Lung (tissue), 12 donors: Measurements from ENCODE around the gene PDGFD. TPM values are rescaled to one million over a fixed set of nuclear protein-coding genes. Genes with fewer than 3 reads are reported as not detected.

Source experiments
- ATAC-seq: fragments of 200-7000 bp; cut with Tn5 transposase; one replicate; pipeline ENCODE4 v1.9.1; 2020; ENCODE audit warnings: moderate number of reproducible peaks; ENCODE audit not compliant: insufficient read depth, low FRiP score
- DNase-seq, 3 donors: peaks; one replicate each; pipeline ENCODE4 v3.0.0-alpha.2; 2013 to 2017
- H3K27ac ChIP-seq, 2 donors: one replicate each; pipeline ENCODE4 v1.5.1; 2013; ENCODE audit warnings: mild to moderate bottlenecking in 2 of 2, moderate library complexity in 2 of 2, control low read depth in 1 of 2, inconsistent platforms in 1 of 2, low read depth in 1 of 2, low read length in 1 of 2
- H3K27me3 ChIP-seq, 3 donors: one replicate each; pipeline ENCODE4 v1.5.1; 2013; ENCODE audit warnings: low read length in 2 of 3; ENCODE audit not compliant: control insufficient read depth in 3 of 3, insufficient read depth in 3 of 3
- H3K36me3 ChIP-seq, 4 donors: one replicate each; pipeline ENCODE4 v1.5.1; 2013; ENCODE audit warnings: low read length in 4 of 4, mild to moderate bottlenecking in 1 of 4, moderate library complexity in 1 of 4; ENCODE audit not compliant: control insufficient read depth in 4 of 4, insufficient read depth in 4 of 4
- H3K4me1 ChIP-seq, 5 donors: one replicate each; pipeline ENCODE4 v1.5.1; 2013; ENCODE audit warnings: low read length in 5 of 5, mild to moderate bottlenecking in 2 of 5, moderate library complexity in 1 of 5; ENCODE audit not compliant: control insufficient read depth in 5 of 5, insufficient read depth in 5 of 5
- H3K4me3 ChIP-seq: one replicate; pipeline ENCODE4 v1.5.1; 2013; ENCODE audit warnings: mild to moderate bottlenecking, control low read depth, moderate library complexity
- H3K9ac ChIP-seq, 2 donors: one replicate each; pipeline ENCODE4 v1.5.1; 2013; ENCODE audit warnings: low read length in 2 of 2, control low read depth in 1 of 2; ENCODE audit not compliant: insufficient read depth in 1 of 2
- H3K9me3 ChIP-seq, 4 donors: one replicate each; pipeline ENCODE4 v1.5.1; 2013; ENCODE audit warnings: low read length in 3 of 4, mild to moderate bottlenecking in 1 of 4, moderate library complexity in 1 of 4; ENCODE audit not compliant: control insufficient read depth in 4 of 4, insufficient read depth in 3 of 4
- CTCF ChIP-seq: IDR thresholded peaks from 2 replicates; pipeline ENCODE4 v1.5.1; 2012; ENCODE audit warnings: mild to moderate bottlenecking; ENCODE audit errors: control extremely low read depth, extremely low read depth
- whole genome bisulfite sequencing, 2 donors: extraction: QIAGEN DNeasy Blood & Tissue Kit; methylation state at CpG; one replicate each; pipeline ENCODE4 v1.1.7; 2013; 5-methylcytosine and 5-hydroxymethylcytosine counted together
- polyA plus RNA-seq, 2 donors: library from polyadenylated mRNA; stranded (reverse); fragments of 200-250 nt; gene quantifications; one replicate each; pipeline ENCODE4 v1.2.1, GENCODE V29; 2013
- total RNA-seq, 2 donors: library from RNA; depleted of rRNA in 1 of 2; stranded (reverse); fragments of >200 nt in 1 of 2; gene quantifications; one replicate each; pipeline ENCODE4 v1.2.1, GENCODE V29; 2014 to 2021
- donor health status: control.
- donor health status: control.
- donor health status: Bipolar disorder and iron deficiency.
- donor health status: healthy.
- donor health status: DM: yes; HTN: yes; CAD: no.

The PDGFD gene
- total and polyA plus RNA-seq, 4 donors, result 0.71 to 10.6 (median 1.4) TPM

DNA sequence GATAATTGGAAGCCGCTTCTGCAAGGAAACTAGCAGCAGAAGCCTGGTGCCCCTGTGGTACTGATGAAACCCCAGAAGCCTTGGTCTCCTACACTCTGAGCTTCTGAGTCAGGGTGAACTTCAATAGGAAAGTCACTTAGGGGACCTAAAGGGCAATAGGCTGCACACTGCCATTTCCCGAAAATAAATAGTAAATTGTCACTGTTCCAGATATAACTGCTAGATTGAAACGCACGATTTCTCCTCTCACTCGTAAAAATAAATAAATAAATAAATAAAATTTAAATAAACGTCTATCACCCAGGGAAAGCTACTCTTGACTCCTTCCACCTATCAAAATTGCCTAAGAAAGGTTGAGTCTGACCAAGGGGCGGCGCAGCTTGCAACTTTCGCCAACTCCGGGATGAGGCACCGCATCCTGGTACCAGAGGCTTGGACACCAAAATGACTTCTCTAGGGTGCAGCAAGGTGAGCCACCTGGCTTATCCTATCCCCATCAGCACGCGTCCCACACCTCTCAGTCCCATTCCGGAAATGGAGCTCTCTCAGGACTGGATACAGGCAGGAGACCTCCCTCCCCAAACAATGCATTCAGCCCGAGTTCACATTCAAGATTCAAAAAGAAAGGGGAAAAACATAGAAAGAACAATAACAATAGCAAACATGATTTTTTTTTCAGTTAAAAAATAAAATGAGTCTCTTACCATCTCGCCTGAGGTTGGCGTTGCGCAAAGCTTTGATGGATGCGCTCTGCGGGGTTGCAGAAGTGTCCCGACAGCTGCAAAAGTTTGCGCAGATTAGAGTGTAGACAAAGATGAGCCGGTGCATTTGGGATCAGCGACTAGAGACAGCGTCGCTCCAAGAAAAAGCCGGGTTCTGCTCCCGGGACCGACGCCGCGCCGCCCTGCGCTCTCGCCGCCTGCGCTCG, 583 bp downstream of the PDGFD start:
- DNase-seq, result peak in 2 of 3 donors; percentile 19 to 45
- H3K9ac ChIP-seq, result peak overlapping the region in 1 of 2 donors; percentile 59

GRCh38 chr11:104161751-104162450, 2.0 kb downstream of the PDGFD start:
- no peak for DNase-seq
- Histone ChIP-seq H3K36me3 (no peaks in the 10 kb centered on the region), H3K4me3 (no peak overlapping the region), H3K27ac (no peak overlapping the region), H3K9ac (no peak overlapping the region), H3K4me1 (peaks cover 0 to 11% (median 3%) of the 10 kb centered on the region in 5 donors), H3K27me3 (peaks cover 0 to 3% (median 0%) of the 10 kb centered on the region in 3 donors), H3K9me3 (no peaks in the 10 kb centered on the region)
- 32 to 41% methylated on average over 1 of the region's 1 CpG for WGBS, 2 donors
- TF ChIP-seq CTCF, result no peak
- ATAC-seq, result no peak

More for the DNA sequence above, 583 bp downstream of the PDGFD start:
- no peak for ATAC-seq
- TF ChIP-seq CTCF, result no peak
- peak overlapping the region; percentile 20 for H3K4me3 ChIP-seq
- 4 to 8% methylated on average over 38 of the region's 38 CpGs for WGBS, 2 donors
- no peaks in the 10 kb centered on the region for H3K36me3 ChIP-seq
- peaks cover 0 to 3% (median 0%) of the 10 kb centered on the region in 3 donors for H3K27me3 ChIP-seq
- peak overlapping the region in 1 of 2 donors; percentile 49 for H3K27ac ChIP-seq
- H3K9me3 ChIP-seq, result no peaks in the 10 kb centered on the region
- peaks cover 0 to 11% (median 3%) of the 10 kb centered on the region in 5 donors for H3K4me1 ChIP-seq

DNA sequence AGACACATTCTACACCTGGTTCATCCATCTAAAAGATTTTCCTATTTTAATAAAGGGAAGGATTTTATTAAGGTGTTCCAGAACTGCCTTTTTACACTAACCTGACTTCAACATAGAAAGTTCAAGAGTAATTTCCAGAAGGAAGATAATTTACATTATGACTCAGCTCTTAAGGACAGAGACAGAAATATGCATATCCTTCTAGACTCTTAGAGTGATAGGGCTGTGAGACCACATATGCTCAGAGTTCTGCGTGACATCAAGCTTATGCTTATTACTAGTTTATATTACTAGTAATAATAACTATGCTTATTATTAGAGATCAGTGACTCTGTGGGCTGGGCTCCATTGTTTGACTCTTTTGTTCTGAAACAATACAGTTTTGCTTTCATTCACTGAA, 4.6 kb downstream of the PDGFD start:
- WGBS, 2 donors, result 95 to 96% methylated on average over 1 of the region's 1 CpG
- H3K9me3 ChIP-seq, result no peaks in the 10 kb centered on the region

More for the DNA sequence above, 4.6 kb downstream of the PDGFD start:
- ATAC-seq (no peak), DNase-seq (no peak)
- H3K27me3 ChIP-seq, result peaks cover 0 to 3% (median 0%) of the 10 kb centered on the region in 3 donors
- no peak overlapping the region for H3K4me3 ChIP-seq
- no peak overlapping the region for H3K9ac ChIP-seq
- peaks cover 0 to 11% (median 3%) of the 10 kb centered on the region in 5 donors for H3K4me1 ChIP-seq
- no peak for TF ChIP-seq CTCF
- H3K27ac ChIP-seq, result no peak overlapping the region
- no peaks in the 10 kb centered on the region for H3K36me3 ChIP-seq
